Ovary (tissue), 9 donors: ENCODE results near the gene SPOCK1. TPM values are rescaled to one million over a fixed set of nuclear protein-coding genes. Genes with fewer than 3 reads are reported as not detected.

Source experiments
- DNase-seq, 5 donors: peaks; one replicate each; pipeline ENCODE4 v3.0.0-alpha.2; 2019 to 2020
- H3K27ac ChIP-seq, 2 donors: fragments of 200-600 bp; one replicate each; pipeline versions ENCODE4 v1.5.1 to v1.8.0; 2019 to 2022
- H3K27me3 ChIP-seq: fragments of 200-600 bp; one replicate; pipeline ENCODE4 v1.8.0; 2022
- H3K36me3 ChIP-seq: fragments of 200-600 bp; sonication (generic); one replicate; pipeline ENCODE4 v1.5.1; 2019
- H3K4me1 ChIP-seq: one replicate; pipeline ENCODE4 v1.8.1; 2013; ENCODE audit warnings: mild to moderate bottlenecking, moderate library complexity; ENCODE audit not compliant: insufficient read depth
- H3K4me3 ChIP-seq: fragments of 200-600 bp; sonication (generic); one replicate; pipeline ENCODE4 v1.5.1; 2017
- H3K9me3 ChIP-seq, 2 donors: fragments of 200-600 bp in 1 of 2; sonication (generic) in 1 of 2; one replicate each; pipeline versions ENCODE4 v1.5.1 to v1.8.1; 2013 to 2019; ENCODE audit warnings: mild to moderate bottlenecking in 1 of 2, moderate library complexity in 1 of 2
- EP300 ChIP-seq: sonication (generic); formaldehyde crosslinking; IDR thresholded peaks from one replicate; pipeline ENCODE4 v1.6.1; 2017; ENCODE audit warnings: antibody characterized with exemption
- POLR2A ChIP-seq: fragments of 450-650 bp; IDR thresholded peaks from one replicate; pipeline ENCODE4 v1.6.1; 2017; ENCODE audit warnings: antibody characterized with exemption, mild to moderate bottlenecking, moderate library complexity
- WGBS, 3 donors: extraction: QIAGEN DNeasy Blood & Tissue Kit in 1 of 3; methylation state at CpG; one replicate each; pipeline versions ENCODE4 v1.1.5 to v1.1.7; 2013 to 2017; 5-methylcytosine and 5-hydroxymethylcytosine counted together
- intact Hi-C, 4 donors: fragments of 100-400 bp; cut with DNase I; formaldehyde crosslinking; loops; one replicate each; pipeline versions ENCODE4 v1.11.0 to v1.15.1; 2022 to 2023
- polyA plus RNA-seq, 2 donors: library from polyadenylated mRNA; stranded (reverse); fragments of 200-250 nt in 1 of 2; fragments of 350-450 nt in 1 of 2; fragmentation: Illumina TruSeq in 1 of 2; extraction: RNeasy Lipid Tissue Mini Kit (QIAGEN cat#74804) in 1 of 2; gene quantifications; one replicate each; pipeline ENCODE4 v1.2.3, GENCODE V29; 2013 to 2014
- total RNA-seq, 7 donors: library from RNA; depleted of rRNA in 2 of 7; stranded (reverse); fragments of >200 nt in 2 of 7; fragmentation: NEBNext Ultra II Directional in 3 of 7; extraction: Animal tissue kit (Norgen Biotek cat#: 25700) in 3 of 7; gene quantifications; one replicate each; pipeline versions ENCODE4 v1.1.0 to v1.2.4, GENCODE V29; 2016 to 2023
- TF ChIP-seq, protein P1 (sequence below), 3 donors: fragments of 450-650 bp in 2 of 3; fragments of 200-600 bp in 1 of 3; IDR thresholded peaks; one replicate each; pipeline versions ENCODE4 v1.5.1 to v1.8.0; 2016 to 2022; ENCODE audit warnings: antibody characterized with exemption in 3 of 3, mild to moderate bottlenecking in 1 of 3
- donor health status: DM: no; HTN: no; CAD: no; lungs with moderate emphysema.
- donor health status: DM: no; HTN: no; CAD: no.
- donor health status: Bipolar disorder and iron deficiency.
- donor health status: DM: yes; HTN: yes; CAD: no.
- donor health status: DM: no; HTN: no; CAD: no.
- donor health status: DM: yes; HTN: yes; CAD: no.

SPOCK1 gene
- total and polyA plus RNA-seq, 9 donors: 1.3 to 42.6 (median 10.8) TPM

GRCh38 chr5:137268646-137269045, 230.5 kb downstream of the SPOCK1 start:
- H3K27ac ChIP-seq: no peak overlapping the region
- H3K4me3 ChIP-seq: no peak overlapping the region
- no peaks in the 10 kb centered on the region for H3K27me3 ChIP-seq
- 65 to 91% (median 76%) methylated on average over 1 of the region's 1 CpG for WGBS, 3 donors
- no peak for DNase-seq
- intact Hi-C loops: no loop called here
- no peaks in the 10 kb centered on the region for H3K9me3 ChIP-seq
- TF ChIP-seq, protein P1, sequence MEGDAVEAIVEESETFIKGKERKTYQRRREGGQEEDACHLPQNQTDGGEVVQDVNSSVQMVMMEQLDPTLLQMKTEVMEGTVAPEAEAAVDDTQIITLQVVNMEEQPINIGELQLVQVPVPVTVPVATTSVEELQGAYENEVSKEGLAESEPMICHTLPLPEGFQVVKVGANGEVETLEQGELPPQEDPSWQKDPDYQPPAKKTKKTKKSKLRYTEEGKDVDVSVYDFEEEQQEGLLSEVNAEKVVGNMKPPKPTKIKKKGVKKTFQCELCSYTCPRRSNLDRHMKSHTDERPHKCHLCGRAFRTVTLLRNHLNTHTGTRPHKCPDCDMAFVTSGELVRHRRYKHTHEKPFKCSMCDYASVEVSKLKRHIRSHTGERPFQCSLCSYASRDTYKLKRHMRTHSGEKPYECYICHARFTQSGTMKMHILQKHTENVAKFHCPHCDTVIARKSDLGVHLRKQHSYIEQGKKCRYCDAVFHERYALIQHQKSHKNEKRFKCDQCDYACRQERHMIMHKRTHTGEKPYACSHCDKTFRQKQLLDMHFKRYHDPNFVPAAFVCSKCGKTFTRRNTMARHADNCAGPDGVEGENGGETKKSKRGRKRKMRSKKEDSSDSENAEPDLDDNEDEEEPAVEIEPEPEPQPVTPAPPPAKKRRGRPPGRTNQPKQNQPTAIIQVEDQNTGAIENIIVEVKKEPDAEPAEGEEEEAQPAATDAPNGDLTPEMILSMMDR (IDR thresholded peaks at IDR 0.05): no peak
- no peak for TF ChIP-seq EP300
- no peak for TF ChIP-seq POLR2A
- no peaks in the 10 kb centered on the region for H3K36me3 ChIP-seq
- no peaks in the 10 kb centered on the region for H3K4me1 ChIP-seq

GRCh38 chr5:137266186-137266585, 232.9 kb downstream of the SPOCK1 start:
- no peak for DNase-seq
- H3K27ac ChIP-seq: no peak overlapping the region
- H3K9me3 ChIP-seq: no peaks in the 10 kb centered on the region
- intact Hi-C loops: no loop called here
- no peaks in the 10 kb centered on the region for H3K27me3 ChIP-seq
- 53 to 80% (median 57%) methylated on average over 4 of the region's 4 CpGs for WGBS, 3 donors
- H3K36me3 ChIP-seq: no peaks in the 10 kb centered on the region
- TF ChIP-seq, protein P1 (IDR thresholded peaks at IDR 0.05): no peak
- TF ChIP-seq EP300: no peak
- no peak for TF ChIP-seq POLR2A
- no peaks in the 10 kb centered on the region for H3K4me1 ChIP-seq
- no peak overlapping the region for H3K4me3 ChIP-seq

- no peak overlapping the region for H3K4me3 ChIP-seq
- no peak for DNase-seq
- intact Hi-C loops: no loop called here
- TF ChIP-seq POLR2A (no peak), EP300 (no peak)
- TF ChIP-seq, protein P1 (IDR thresholded peaks at IDR 0.05): no peak
- H3K4me1 ChIP-seq: no peaks in the 10 kb centered on the region
- H3K36me3 ChIP-seq: no peaks in the 10 kb centered on the region
- no peak overlapping the region for H3K27ac ChIP-seq
- WGBS, 3 donors: 73 to 90% (median 89%) methylated on average over 1 of the region's 1 CpG
- no peaks in the 10 kb centered on the region for H3K9me3 ChIP-seq
- no peaks in the 10 kb centered on the region for H3K27me3 ChIP-seq
Observed at GRCh38 chr5:137265457-137265856, 233.7 kb downstream of the SPOCK1 start.

- 48 to 52% (median 49%) methylated on average over 4 of the region's 4 CpGs for WGBS, 3 donors
- H3K4me1 ChIP-seq: no peaks in the 10 kb centered on the region
- H3K9me3 ChIP-seq: no peaks in the 10 kb centered on the region
- TF ChIP-seq, protein P1 (IDR thresholded peaks at IDR 0.05): no peak
- TF ChIP-seq EP300 (no peak), POLR2A (no peak)
- no peak overlapping the region for H3K4me3 ChIP-seq
- no peaks in the 10 kb centered on the region for H3K27me3 ChIP-seq
- no peaks in the 10 kb centered on the region for H3K36me3 ChIP-seq
- H3K27ac ChIP-seq: no peak overlapping the region
- intact Hi-C loops: no loop called here
- DNase-seq: no peak
Observed at GRCh38 chr5:137264573-137264972, 234.6 kb downstream of the SPOCK1 start.
